ENCODE data around the gene SLC22A23.

SLC22A23 gene

GRCh38 chr6:3456898-3457709 lies at the start of gene SLC22A23:
SLC22A23 (minus strand) TSS chr6:3457050; CDS start chr6:3456559, 491 bp downstream.
- DNase-seq (ENCODE audit: low read depth in 1 of 2, low spot score in 1 of 2) = peak; percentile 42 to 49

- DNase-seq (ENCODE audit: low read depth in 1 of 2, low spot score in 1 of 2) = no peak
Observed at GRCh38 chr6:3506200-3506599, 49.4 kb upstream of the SLC22A23 start.

- no peak for DNase-seq (ENCODE audit: low read depth in 1 of 2, low spot score in 1 of 2)
Observed at GRCh38 chr6:3504938-3505805, 48.3 kb upstream of the SLC22A23 start.

GRCh38 chr6:3504354-3504753 lies 47.5 kb upstream of the SLC22A23 start:
- no peak for DNase-seq (ENCODE audit: low read depth in 1 of 2, low spot score in 1 of 2)

GRCh38 chr6:3501826-3502500 lies 45.1 kb upstream of the SLC22A23 start:
- DNase-seq (ENCODE audit: low read depth in 1 of 2, low spot score in 1 of 2) = no peak

- DNase-seq (ENCODE audit: low read depth in 1 of 2, low spot score in 1 of 2) = no peak
Observed at GRCh38 chr6:3500262-3501014, 43.6 kb upstream of the SLC22A23 start.

- no peak for DNase-seq (ENCODE audit: low read depth in 1 of 2, low spot score in 1 of 2)
Observed at GRCh38 chr6:3499603-3500002, 42.8 kb upstream of the SLC22A23 start.

- no peak for DNase-seq (ENCODE audit: low read depth in 1 of 2, low spot score in 1 of 2)
Observed at GRCh38 chr6:3496395-3496794, 39.5 kb upstream of the SLC22A23 start.

GRCh38 chr6:3494391-3495100 lies 37.7 kb upstream of the SLC22A23 start:
- DNase-seq (ENCODE audit: low read depth in 1 of 2, low spot score in 1 of 2) = no peak

- DNase-seq (ENCODE audit: low read depth in 1 of 2, low spot score in 1 of 2) = no peak
Observed at GRCh38 chr6:3490625-3490980, 33.8 kb upstream of the SLC22A23 start.

GRCh38 chr6:3489961-3490624 lies 33.2 kb upstream of the SLC22A23 start:
- DNase-seq (ENCODE audit: low read depth in 1 of 2, low spot score in 1 of 2) = no peak

- DNase-seq (ENCODE audit: low read depth in 1 of 2, low spot score in 1 of 2) = no peak
Observed at GRCh38 chr6:3489027-3489757, 32.3 kb upstream of the SLC22A23 start.

- DNase-seq (ENCODE audit: low read depth in 1 of 2, low spot score in 1 of 2) = no peak
Observed at GRCh38 chr6:3484946-3485345, 28.1 kb upstream of the SLC22A23 start.

- DNase-seq (ENCODE audit: low read depth in 1 of 2, low spot score in 1 of 2) = no peak
Observed at GRCh38 chr6:3484192-3484591, 27.3 kb upstream of the SLC22A23 start.

GRCh38 chr6:3483675-3484074 lies 26.8 kb upstream of the SLC22A23 start:
- DNase-seq (ENCODE audit: low read depth in 1 of 2, low spot score in 1 of 2) = no peak

- no peak for DNase-seq (ENCODE audit: low read depth in 1 of 2, low spot score in 1 of 2)
Observed at GRCh38 chr6:3482869-3483268, 26.0 kb upstream of the SLC22A23 start.

GRCh38 chr6:3481640-3482039 lies 24.8 kb upstream of the SLC22A23 start:
- DNase-seq (ENCODE audit: low read depth in 1 of 2, low spot score in 1 of 2) = no peak

GRCh38 chr6:3480009-3480408 lies 23.2 kb upstream of the SLC22A23 start:
- DNase-seq (ENCODE audit: low read depth in 1 of 2, low spot score in 1 of 2) = no peak

- DNase-seq (ENCODE audit: low read depth in 1 of 2, low spot score in 1 of 2) = no peak
Observed at GRCh38 chr6:3473773-3474172, 16.9 kb upstream of the SLC22A23 start.
